HG03060 (cell line): ENCODE results near the gene CSMD2.

Source experiments
- ATAC-seq: cut with Tn5 transposase; IDR thresholded peaks from one replicate; pipeline ENCODE4 v1.9.1; 2021; ENCODE audit warnings: low read depth, moderate number of reproducible peaks; ENCODE audit not compliant: unreplicated experiment

CSMD2 gene

GRCh38 chr1:33925586-33925985 is 239.4 kb downstream of the CSMD2 start:
- no peak for ATAC-seq

GRCh38 chr1:33921281-33921680 is 243.7 kb downstream of the CSMD2 start:
- no peak for ATAC-seq

GRCh38 chr1:33918368-33918767 is 246.7 kb downstream of the CSMD2 start:
- no peak for ATAC-seq

- no peak for ATAC-seq
These were observed 248.2 kb downstream of the CSMD2 start for GRCh38 chr1:33916786-33917185.

GRCh38 chr1:33914531-33914930 is 250.5 kb downstream of the CSMD2 start:
- ATAC-seq, result no peak

GRCh38 chr1:33908324-33908956 is 256.6 kb downstream of the CSMD2 start:
- no peak for ATAC-seq

- ATAC-seq, result no peak
These were observed 258.9 kb downstream of the CSMD2 start for GRCh38 chr1:33906156-33906555.

GRCh38 chr1:33905241-33905640 is 259.8 kb downstream of the CSMD2 start:
- no peak for ATAC-seq

GRCh38 chr1:33903210-33903589 is 261.8 kb downstream of the CSMD2 start:
- peak; percentile 34 for ATAC-seq

GRCh38 chr1:33902486-33903209 is 262.4 kb downstream of the CSMD2 start:
- peak; percentile 79 for ATAC-seq

GRCh38 chr1:33899746-33900145 is 265.3 kb downstream of the CSMD2 start:
- no peak for ATAC-seq

GRCh38 chr1:33898881-33899280 is 266.1 kb downstream of the CSMD2 start:
- ATAC-seq, result no peak

- no peak for ATAC-seq
These were observed 266.6 kb downstream of the CSMD2 start for GRCh38 chr1:33898406-33898805.

GRCh38 chr1:33897092-33897725 is 267.8 kb downstream of the CSMD2 start:
- ATAC-seq, result no peak

- no peak for ATAC-seq
These were observed 269.1 kb downstream of the CSMD2 start for GRCh38 chr1:33895976-33896375.

GRCh38 chr1:33895396-33895795 is 269.6 kb downstream of the CSMD2 start:
- ATAC-seq, result no peak

- no peak for ATAC-seq
These were observed 271.7 kb downstream of the CSMD2 start for GRCh38 chr1:33893147-33893830.

GRCh38 chr1:33886496-33886895 is 278.5 kb downstream of the CSMD2 start:
- ATAC-seq, result no peak

- ATAC-seq, result no peak
These were observed 284.7 kb downstream of the CSMD2 start for GRCh38 chr1:33880305-33880704.

- ATAC-seq, result no peak
These were observed 286.6 kb downstream of the CSMD2 start for GRCh38 chr1:33878392-33878791.

GRCh38 chr1:33876970-33877650 is 287.9 kb downstream of the CSMD2 start:
- no peak for ATAC-seq
